ENCODE measurements around the gene ADGRA3.

Gene ADGRA3

GRCh38 chr4:22345678-22346077 lies 170.2 kb downstream of the ADGRA3 start:
- TF ChIP-seq GABPA (IDR thresholded peaks at IDR 0.05; ENCODE audit: low read depth): no peak
- no peak for TF ChIP-seq CTCF (IDR thresholded peaks at IDR 0.05; ENCODE audit: insufficient read depth, low read length)
- TF ChIP-seq POLR2AphosphoS5 (IDR thresholded peaks at IDR 0.05; ENCODE audit: low read depth): no peak
- TF ChIP-seq SPI1 (IDR thresholded peaks at IDR 0.05; ENCODE audit: borderline replicate concordance, low read depth): no peak
- no peak for TF ChIP-seq REST (IDR thresholded peaks at IDR 0.05; ENCODE audit: insufficient replicate concordance, low read depth)
- Histone ChIP-seq H3K27me3 (ENCODE audit: insufficient read depth, poor library complexity, severe bottlenecking) (no peaks in the 10 kb centered on the region), H3K27ac (replicated peaks) (no peak overlapping the region), H3K4me3 (replicated peaks; ENCODE audit: insufficient read depth, low read length) (no peak overlapping the region)
- DNase-seq (ENCODE audit: low read depth in 1 of 2, low spot score in 1 of 2): no peak

GRCh38 chr4:22345055-22345454 lies 170.8 kb downstream of the ADGRA3 start:
- no peak overlapping the region for H3K4me3 ChIP-seq (replicated peaks; ENCODE audit: insufficient read depth, low read length)
- DNase-seq (ENCODE audit: low read depth in 1 of 2, low spot score in 1 of 2): no peak
- no peaks in the 10 kb centered on the region for H3K27me3 ChIP-seq (ENCODE audit: insufficient read depth, poor library complexity, severe bottlenecking)
- TF ChIP-seq POLR2AphosphoS5 (IDR thresholded peaks at IDR 0.05; ENCODE audit: low read depth) (no peak), SPI1 (IDR thresholded peaks at IDR 0.05; ENCODE audit: borderline replicate concordance, low read depth) (no peak), REST (IDR thresholded peaks at IDR 0.05; ENCODE audit: insufficient replicate concordance, low read depth) (no peak), GABPA (IDR thresholded peaks at IDR 0.05; ENCODE audit: low read depth) (no peak), CTCF (IDR thresholded peaks at IDR 0.05; ENCODE audit: insufficient read depth, low read length) (no peak)
- no peak overlapping the region for H3K27ac ChIP-seq (replicated peaks)

- no peak overlapping the region for H3K27ac ChIP-seq (replicated peaks)
- TF ChIP-seq SPI1 (IDR thresholded peaks at IDR 0.05; ENCODE audit: borderline replicate concordance, low read depth) (no peak), POLR2AphosphoS5 (IDR thresholded peaks at IDR 0.05; ENCODE audit: low read depth) (no peak), GABPA (IDR thresholded peaks at IDR 0.05; ENCODE audit: low read depth) (no peak), REST (IDR thresholded peaks at IDR 0.05; ENCODE audit: insufficient replicate concordance, low read depth) (no peak), CTCF (IDR thresholded peaks at IDR 0.05; ENCODE audit: insufficient read depth, low read length) (no peak)
- DNase-seq (ENCODE audit: low read depth in 1 of 2, low spot score in 1 of 2): no peak
- no peaks in the 10 kb centered on the region for H3K27me3 ChIP-seq (ENCODE audit: insufficient read depth, poor library complexity, severe bottlenecking)
- H3K4me3 ChIP-seq (replicated peaks; ENCODE audit: insufficient read depth, low read length): no peak overlapping the region
Measured at GRCh38 chr4:22343606-22344005, 172.3 kb downstream of the ADGRA3 start.
